ENCODE data around the gene OR13C9. TPM values are rescaled to one million over a fixed set of nuclear protein-coding genes. Genes with fewer than 3 reads are reported as not detected.

The OR13C9 gene
- polyA plus RNA-seq, 1 donor from 2014 or later, result not detected

GRCh38 chr9:104589626-104590025 is 28.4 kb downstream of the OR13C9 start:
- no peaks in the 10 kb centered on the region for H3K27me3 ChIP-seq (ENCODE audit: insufficient read depth, low read depth, low read length)
- no peak overlapping the region for H3K4me3 ChIP-seq (ENCODE audit: low read length)
- H3K4me2 ChIP-seq (ENCODE audit: low read length), result no peak overlapping the region
- no peak overlapping the region for H2AFZ ChIP-seq (ENCODE audit: low read depth, low read length)
- no peaks in the 10 kb centered on the region for H3K9me2 ChIP-seq (ENCODE audit: insufficient read depth, low read length)
- no peak for TF ChIP-seq POLR2AphosphoS5 (IDR thresholded peaks at IDR 0.05)
- TF ChIP-seq REST (IDR thresholded peaks at IDR 0.05; ENCODE audit: borderline replicate concordance), result no peak
- TF ChIP-seq MXI1 (conservative IDR thresholded peaks at IDR 0.05; ENCODE audit: poor library complexity, severe bottlenecking), result no peak
- no peak for TF ChIP-seq TAF1 (IDR thresholded peaks at IDR 0.05; ENCODE audit: low read depth)
- no peak for TF ChIP-seq EZH2 (IDR thresholded peaks at IDR 0.05; ENCODE audit: borderline replicate concordance, insufficient read depth, low read length, poor library complexity, severe bottlenecking)
- TF ChIP-seq EP300 (conservative IDR thresholded peaks at IDR 0.05; ENCODE audit: poor library complexity, severe bottlenecking), result no peak
- no peak for TF ChIP-seq RAD21 (conservative IDR thresholded peaks at IDR 0.05)
- no peak for TF ChIP-seq CTCF (IDR thresholded peaks at IDR 0.05; ENCODE audit: poor library complexity, severe bottlenecking)
- H3K27ac ChIP-seq (ENCODE audit: low read length), result no peak overlapping the region
- H3F3A ChIP-seq (ENCODE audit: insufficient read depth, low read length, poor library complexity, severe bottlenecking), result no peaks in the 10 kb centered on the region
- H3K9me3 ChIP-seq (ENCODE audit: low read length), result no peaks in the 10 kb centered on the region
- H3K9ac ChIP-seq (ENCODE audit: low read length), result no peak overlapping the region
- H3K36me3 ChIP-seq (ENCODE audit: insufficient read depth, low read length), result no peaks in the 10 kb centered on the region
- no peaks in the 10 kb centered on the region for H4K20me1 ChIP-seq (ENCODE audit: insufficient read depth)
- no peaks in the 10 kb centered on the region for H3K79me2 ChIP-seq (replicated peaks; ENCODE audit: insufficient read depth, low read length)

GRCh38 chr9:104586496-104587180 is 31.4 kb downstream of the OR13C9 start:
- Histone ChIP-seq H3K4me2 (ENCODE audit: low read length) (no peak overlapping the region), H3K27ac (ENCODE audit: low read length) (no peak overlapping the region)

More at GRCh38 chr9:104586496-104587180, 31.4 kb downstream of the OR13C9 start:
- Histone ChIP-seq H4K20me1 (ENCODE audit: insufficient read depth) (no peaks in the 10 kb centered on the region), H3K9ac (ENCODE audit: low read length) (no peak overlapping the region), H3K9me3 (ENCODE audit: low read length) (no peaks in the 10 kb centered on the region), H3K79me2 (replicated peaks; ENCODE audit: insufficient read depth, low read length) (no peaks in the 10 kb centered on the region), H3K9me2 (ENCODE audit: insufficient read depth, low read length) (no peaks in the 10 kb centered on the region), H3K27me3 (ENCODE audit: insufficient read depth, low read depth, low read length) (no peaks in the 10 kb centered on the region), H3K36me3 (ENCODE audit: insufficient read depth, low read length) (no peaks in the 10 kb centered on the region), H2AFZ (ENCODE audit: low read depth, low read length) (no peak overlapping the region), H3F3A (ENCODE audit: insufficient read depth, low read length, poor library complexity, severe bottlenecking) (no peaks in the 10 kb centered on the region), H3K4me3 (ENCODE audit: low read length) (no peak overlapping the region)
- TF ChIP-seq TAF1 (IDR thresholded peaks at IDR 0.05; ENCODE audit: low read depth), result no peak
- TF ChIP-seq POLR2AphosphoS5 (IDR thresholded peaks at IDR 0.05), result no peak
- no peak for TF ChIP-seq EZH2 (IDR thresholded peaks at IDR 0.05; ENCODE audit: borderline replicate concordance, insufficient read depth, low read length, poor library complexity, severe bottlenecking)
- no peak for TF ChIP-seq SMC3 (conservative IDR thresholded peaks at IDR 0.05; ENCODE audit: poor library complexity)
- no peak for TF ChIP-seq MXI1 (conservative IDR thresholded peaks at IDR 0.05; ENCODE audit: poor library complexity, severe bottlenecking)
- TF ChIP-seq RAD21 (conservative IDR thresholded peaks at IDR 0.05), result no peak
- no peak for TF ChIP-seq CTCF (IDR thresholded peaks at IDR 0.05; ENCODE audit: poor library complexity, severe bottlenecking)
